ENCODE measurements around the gene ZSWIM5. TPM values are rescaled to one million over a fixed set of nuclear protein-coding genes. Genes with fewer than 3 reads are reported as not detected.

The ZSWIM5 gene
- total RNA-seq, 2 experiments from 2014 or later = 0.63 to 0.69 TPM

Other genes with a start within 250 kb of the ZSWIM5 start
- gene EIF2B3, start 220.0 kb downstream of the ZSWIM5 start, total RNA-seq = 10 to 100 TPM; 37.3 to 41.8 TPM
- gene HECTD3, start 195.3 kb downstream of the ZSWIM5 start, total RNA-seq = 10 to 100 TPM; 18.9 to 22.3 TPM
- gene UROD, start 194.4 kb downstream of the ZSWIM5 start, total RNA-seq = 100 to 1,000 TPM; 123 to 134 TPM
- 10 to 100 TPM; 12.7 to 17.9 TPM for gene HPDL, start 120.3 kb upstream of the ZSWIM5 start, total RNA-seq
- 10 to 100 TPM; 29.8 to 42.3 TPM for gene TOE1, start 133.6 kb upstream of the ZSWIM5 start, total RNA-seq
- gene MUTYH, start 133.8 kb upstream of the ZSWIM5 start, total RNA-seq = 10 to 100 TPM; 48.6 to 53.7 TPM